HepG2 (cell line): Measurements from ENCODE around the gene ZNF213. TPM values are rescaled to one million over a fixed set of nuclear protein-coding genes. Genes with fewer than 3 reads are reported as not detected.
A peak's percentile ranks its signal among the peaks of the same experiment; 100 is the strongest.

Experiments used
- AGO1 ChIP-seq: fragments of 200-400 bp; formaldehyde crosslinking; IDR thresholded peaks from 2 replicates; pipeline ENCODE4 v1.6.1; 2017; ENCODE audit warnings: mild to moderate bottlenecking, low read depth, low read length, moderate library complexity; ENCODE audit not compliant: poor library complexity, severe bottlenecking
- BHLHE40 ChIP-seq: IDR thresholded peaks from 2 replicates; pipeline ENCODE4 v1.6.1; 2011; ENCODE audit warnings: low read length, improper control_type of control experiment
- GABPA ChIP-seq, 2 experiments: IDR thresholded peaks; 2 replicates each; pipeline ENCODE4 v1.6.1; 2011 to 2016; ENCODE audit warnings: low read depth in 2 of 2, low read length in 1 of 2, missing biosample characterization in 1 of 2, missing genetic modification characterization in 1 of 2
- HDAC2 ChIP-seq: sonication (generic); formaldehyde crosslinking; IDR thresholded peaks from 2 replicates; pipeline ENCODE4 v1.4.0; 2020; ENCODE audit warnings: missing genetic modification reagents
- KLF13 ChIP-seq: sonication (generic); formaldehyde crosslinking; IDR thresholded peaks from 2 replicates; pipeline ENCODE4 v1.4.0; 2020; ENCODE audit warnings: mild to moderate bottlenecking, missing genetic modification reagents
- NCOA2 ChIP-seq: sonication (generic); formaldehyde crosslinking; IDR thresholded peaks from 2 replicates; pipeline ENCODE4 v1.8.0; 2022; ENCODE audit warnings: inconsistent platforms
- NFE2L1 ChIP-seq: sonication (generic); formaldehyde crosslinking; IDR thresholded peaks from 2 replicates; pipeline ENCODE4 v1.4.0; 2020; ENCODE audit warnings: missing genetic modification reagents, mild to moderate bottlenecking, borderline replicate concordance
- PHF5A ChIP-seq: IDR thresholded peaks from one replicate; pipeline ENCODE4 v1.6.1; 2018; ENCODE audit warnings: low read depth, missing genetic modification reagents; ENCODE audit not compliant: unreplicated experiment
- PRPF4 ChIP-seq: fragments of 200-400 bp; formaldehyde crosslinking; IDR thresholded peaks from 2 replicates; pipeline ENCODE4 v1.6.1; 2016; ENCODE audit warnings: low read length, low read depth; ENCODE audit not compliant: poor library complexity, severe bottlenecking
- RELA ChIP-seq: sonication (generic); formaldehyde crosslinking; IDR thresholded peaks from 2 replicates; pipeline ENCODE4 v1.4.0; 2020; ENCODE audit warnings: missing genetic modification reagents
- SIX1 ChIP-seq: sonication (generic); formaldehyde crosslinking; IDR thresholded peaks from 2 replicates; pipeline ENCODE4 v1.4.0; 2020; ENCODE audit warnings: missing genetic modification reagents, borderline replicate concordance
- SUZ12 ChIP-seq: fragments of 150-350 bp; IDR thresholded peaks from 2 replicates; pipeline ENCODE4 v1.6.1; 2014; ENCODE audit warnings: low read depth, low read length
- XRCC5 ChIP-seq: fragments of 200-400 bp; formaldehyde crosslinking; optimal IDR thresholded peaks from 2 replicates; pipeline ENCODE3; 2017; ENCODE audit warnings: mild to moderate bottlenecking, low read length
- ZBTB21 ChIP-seq: sonication (generic); formaldehyde crosslinking; IDR thresholded peaks from 2 replicates; pipeline ENCODE4 v1.4.0; 2020; ENCODE audit warnings: missing genetic modification reagents
- ZFP62 ChIP-seq: sonication (generic); formaldehyde crosslinking; IDR thresholded peaks from 2 replicates; pipeline ENCODE4 v1.4.0; 2020; ENCODE audit warnings: missing genetic modification reagents
- ZNF160 ChIP-seq: sonication (generic); formaldehyde crosslinking; IDR thresholded peaks from 2 replicates; pipeline ENCODE4 v1.8.0; 2022; ENCODE audit warnings: mild to moderate bottlenecking, inconsistent platforms, missing genetic modification reagents
- ZNF33B ChIP-seq: sonication (generic); formaldehyde crosslinking; IDR thresholded peaks from 2 replicates; pipeline ENCODE4 v1.5.1; 2020; ENCODE audit warnings: mild to moderate bottlenecking, missing genetic modification reagents
- ZNF451 ChIP-seq: sonication (generic); formaldehyde crosslinking; IDR thresholded peaks from 2 replicates; pipeline ENCODE4 v1.5.0; 2020; ENCODE audit warnings: mild to moderate bottlenecking, missing genetic modification reagents
- ZNF501 ChIP-seq: sonication (generic); formaldehyde crosslinking; IDR thresholded peaks from 2 replicates; pipeline ENCODE4 v1.5.1; 2020; ENCODE audit warnings: mild to moderate bottlenecking, moderate library complexity, missing genetic modification reagents
- ZNF614 ChIP-seq: IDR thresholded peaks from 2 replicates; pipeline ENCODE4 v1.6.1; 2018; ENCODE audit warnings: missing biosample characterization, missing genetic modification reagents, inconsistent platforms, borderline replicate concordance
- ZNF790 ChIP-seq: sonication (generic); formaldehyde crosslinking; IDR thresholded peaks from 2 replicates; pipeline ENCODE4 v1.8.0; 2022; ENCODE audit warnings: missing genetic modification reagents, mild to moderate bottlenecking, borderline replicate concordance
- polyA plus RNA-seq, 8 experiments: library from polyadenylated mRNA; depleted of rRNA in 3 of 8; stranded (reverse) in 7 of 8; unstranded in 1 of 8; fragments of >200 nt; fragmentation: Illumina TruSeq in 4 of 8; extraction: Trizol in 4 of 8; gene quantifications; 2 replicates each; pipeline versions ENCODE4 v1.2.1 to v1.2.3, GENCODE V29; 2011 to 2016; ENCODE audit warnings: low read depth in 4 of 8, missing spikeins in 1 of 8, mixed read lengths in 1 of 8; ENCODE audit not compliant: insufficient read depth in 1 of 8
- total RNA-seq, 5 experiments: library from RNA; depleted of rRNA; stranded (reverse); fragments of >200 nt; fragmentation: Illumina TruSeq; extraction: Trizol; gene quantifications; 2 replicates each; pipeline ENCODE4 v1.2.3, GENCODE V29; 2016; ENCODE audit warnings: low read depth in 1 of 5
- TF ChIP-seq, protein P1 (sequence below): sonication (generic); formaldehyde crosslinking; IDR thresholded peaks from 2 replicates; pipeline ENCODE4 v1.5.0; 2020; ENCODE audit warnings: mild to moderate bottlenecking, missing genetic modification reagents, moderate library complexity
- TF ChIP-seq, protein P2 (sequence below): sonication (generic); formaldehyde crosslinking; conservative IDR thresholded peaks from 2 replicates; pipeline ENCODE4 v1.4.0; 2020; ENCODE audit warnings: missing genetic modification reagents
- TF ChIP-seq, protein P3 (sequence below): sonication (generic); formaldehyde crosslinking; IDR thresholded peaks from 2 replicates; pipeline ENCODE4 v1.4.0; 2020; ENCODE audit warnings: mild to moderate bottlenecking, missing genetic modification reagents, borderline replicate concordance

Gene ZNF213
- total and polyA plus RNA-seq, 2 of the 13 experiments (the other 11 are each of a cell fraction or from before 2014, with no cell fraction given) = 0.59 to 0.97 TPM

DNA sequence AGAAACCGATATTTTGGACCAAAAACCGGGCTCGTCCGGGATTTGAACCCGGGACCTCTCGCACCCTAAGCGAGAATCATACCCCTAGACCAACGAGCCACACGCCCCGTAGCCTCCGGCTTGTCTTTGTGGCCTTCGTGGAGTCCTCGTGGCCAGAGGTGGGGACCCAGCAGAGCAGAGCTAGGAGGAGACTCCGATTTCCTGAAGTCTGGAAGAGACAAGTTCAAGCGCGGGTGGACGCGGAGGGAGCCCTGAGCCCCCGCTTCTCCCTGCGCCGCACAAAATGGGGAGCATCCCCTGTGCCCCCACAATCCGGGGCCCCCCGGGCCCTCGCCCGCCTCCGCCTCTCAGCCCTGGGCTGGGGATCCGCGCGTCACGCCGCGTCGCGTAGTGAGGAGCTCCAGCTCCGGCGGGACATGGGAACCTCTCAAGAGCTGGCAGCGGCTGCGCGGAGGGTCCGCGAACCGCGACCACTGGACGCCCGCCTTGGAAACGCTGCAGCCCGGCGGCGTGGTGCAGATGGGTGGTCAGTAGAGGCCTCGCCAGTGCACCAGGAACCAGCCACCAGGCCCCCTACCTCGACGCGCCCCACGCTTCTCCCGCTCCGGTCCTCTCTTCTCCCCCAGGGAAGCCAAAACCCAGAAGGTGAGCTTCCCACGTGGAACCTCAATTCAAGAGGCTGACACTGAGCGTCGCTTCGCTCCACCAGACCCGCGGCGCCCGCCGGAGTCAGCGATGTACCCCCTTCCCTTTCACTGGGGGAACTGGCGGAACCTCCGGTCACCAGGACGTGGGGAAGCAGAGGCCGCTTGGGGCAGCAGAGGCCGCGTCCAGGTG is 48.0 kb downstream of the ZNF213 start (continued):
- TF ChIP-seq, protein P1, sequence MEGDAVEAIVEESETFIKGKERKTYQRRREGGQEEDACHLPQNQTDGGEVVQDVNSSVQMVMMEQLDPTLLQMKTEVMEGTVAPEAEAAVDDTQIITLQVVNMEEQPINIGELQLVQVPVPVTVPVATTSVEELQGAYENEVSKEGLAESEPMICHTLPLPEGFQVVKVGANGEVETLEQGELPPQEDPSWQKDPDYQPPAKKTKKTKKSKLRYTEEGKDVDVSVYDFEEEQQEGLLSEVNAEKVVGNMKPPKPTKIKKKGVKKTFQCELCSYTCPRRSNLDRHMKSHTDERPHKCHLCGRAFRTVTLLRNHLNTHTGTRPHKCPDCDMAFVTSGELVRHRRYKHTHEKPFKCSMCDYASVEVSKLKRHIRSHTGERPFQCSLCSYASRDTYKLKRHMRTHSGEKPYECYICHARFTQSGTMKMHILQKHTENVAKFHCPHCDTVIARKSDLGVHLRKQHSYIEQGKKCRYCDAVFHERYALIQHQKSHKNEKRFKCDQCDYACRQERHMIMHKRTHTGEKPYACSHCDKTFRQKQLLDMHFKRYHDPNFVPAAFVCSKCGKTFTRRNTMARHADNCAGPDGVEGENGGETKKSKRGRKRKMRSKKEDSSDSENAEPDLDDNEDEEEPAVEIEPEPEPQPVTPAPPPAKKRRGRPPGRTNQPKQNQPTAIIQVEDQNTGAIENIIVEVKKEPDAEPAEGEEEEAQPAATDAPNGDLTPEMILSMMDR (CRISPR knock-in tag) = 0 out of 2 replicates have a peak, but pooled peaks have one; percentile 10
- no peak for TF ChIP-seq NFE2L1 (CRISPR knock-in tag)
- TF ChIP-seq RELA (CRISPR knock-in tag) = no peak
- TF ChIP-seq PHF5A (CRISPR knock-in tag) = peak; percentile 46
- TF ChIP-seq SUZ12 = no peak
- peak; percentile 48; the same call in 1 of the 2 replicates for TF ChIP-seq SIX1
- TF ChIP-seq AGO1 = no peak
- peak; percentile 57; the same call in 1 of the 2 replicates for TF ChIP-seq ZNF451 (CRISPR knock-in tag)
- no peak for TF ChIP-seq GABPA (IDR thresholded peaks at IDR 0.05; ENCODE audit: low read depth, low read length)
- no peak; the same call in 1 of the 2 replicates for TF ChIP-seq GABPA (CRISPR knock-in tag; IDR thresholded peaks at IDR 0.05; ENCODE audit: low read depth)
- TF ChIP-seq, protein P2, sequence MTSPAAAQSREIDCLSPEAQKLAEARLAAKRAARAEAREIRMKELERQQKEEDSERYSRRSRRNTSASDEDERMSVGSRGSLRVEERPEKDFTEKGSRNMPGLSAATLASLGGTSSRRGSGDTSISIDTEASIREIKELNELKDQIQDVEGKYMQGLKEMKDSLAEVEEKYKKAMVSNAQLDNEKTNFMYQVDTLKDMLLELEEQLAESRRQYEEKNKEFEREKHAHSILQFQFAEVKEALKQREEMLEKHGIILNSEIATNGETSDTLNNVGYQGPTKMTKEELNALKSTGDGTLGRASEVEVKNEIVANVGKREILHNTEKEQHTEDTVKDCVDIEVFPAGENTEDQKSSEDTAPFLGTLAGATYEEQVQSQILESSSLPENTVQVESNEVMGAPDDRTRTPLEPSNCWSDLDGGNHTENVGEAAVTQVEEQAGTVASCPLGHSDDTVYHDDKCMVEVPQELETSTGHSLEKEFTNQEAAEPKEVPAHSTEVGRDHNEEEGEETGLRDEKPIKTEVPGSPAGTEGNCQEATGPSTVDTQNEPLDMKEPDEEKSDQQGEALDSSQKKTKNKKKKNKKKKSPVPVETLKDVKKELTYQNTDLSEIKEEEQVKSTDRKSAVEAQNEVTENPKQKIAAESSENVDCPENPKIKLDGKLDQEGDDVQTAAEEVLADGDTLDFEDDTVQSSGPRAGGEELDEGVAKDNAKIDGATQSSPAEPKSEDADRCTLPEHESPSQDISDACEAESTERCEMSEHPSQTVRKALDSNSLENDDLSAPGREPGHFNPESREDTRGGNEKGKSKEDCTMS = no peak
- no peak for TF ChIP-seq ZNF160 (CRISPR knock-in tag)
- TF ChIP-seq KLF13 (CRISPR knock-in tag) = no peak
- TF ChIP-seq ZBTB21 (CRISPR knock-in tag) = no peak
- TF ChIP-seq ZFP62 (CRISPR knock-in tag) = no peak
- 0 out of 2 replicates have a peak, but pooled peaks have one; percentile 50 for TF ChIP-seq ZNF614 (CRISPR knock-in tag)
- peak; percentile 26; the same call in 1 of the 2 replicates for TF ChIP-seq ZNF501
- peak; percentile 15; the same call in 1 of the 2 replicates for TF ChIP-seq NCOA2 (CRISPR knock-in tag)
- no peak for TF ChIP-seq ZNF33B (CRISPR knock-in tag)
- no peak for TF ChIP-seq XRCC5
- TF ChIP-seq ZNF790 (CRISPR knock-in tag) = peak; percentile 88; the same call in 1 of the 2 replicates
- TF ChIP-seq BHLHE40 = no peak
- TF ChIP-seq PRPF4 = peak; percentile 79
- TF ChIP-seq HDAC2 (CRISPR knock-in tag) = peak; percentile 43; the same call in 1 of the 2 replicates
- TF ChIP-seq, protein P3, sequence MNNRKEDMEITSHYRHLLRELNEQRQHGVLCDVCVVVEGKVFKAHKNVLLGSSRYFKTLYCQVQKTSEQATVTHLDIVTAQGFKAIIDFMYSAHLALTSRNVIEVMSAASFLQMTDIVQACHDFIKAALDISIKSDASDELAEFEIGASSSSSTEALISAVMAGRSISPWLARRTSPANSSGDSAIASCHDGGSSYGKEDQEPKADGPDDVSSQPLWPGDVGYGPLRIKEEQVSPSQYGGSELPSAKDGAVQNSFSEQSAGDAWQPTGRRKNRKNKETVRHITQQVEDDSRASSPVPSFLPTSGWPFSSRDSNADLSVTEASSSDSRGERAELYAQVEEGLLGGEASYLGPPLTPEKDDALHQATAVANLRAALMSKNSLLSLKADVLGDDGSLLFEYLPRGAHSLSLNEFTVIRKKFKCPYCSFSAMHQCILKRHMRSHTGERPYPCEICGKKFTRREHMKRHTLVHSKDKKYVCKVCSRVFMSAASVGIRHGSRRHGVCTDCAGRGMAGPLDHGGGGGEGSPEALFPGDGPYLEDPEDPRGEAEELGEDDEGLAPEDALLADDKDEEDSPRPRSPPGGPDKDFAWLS = no peak
